Erythroblast (primary cell): ENCODE data around the gene RCBTB2.

Source experiments
- DNase-seq, 2 experiments: peaks; one replicate each; lab custom pipeline; 2025; lab: John Stamatoyannopoulos, UW
- GATA1 ChIP-seq: IDR thresholded peaks from 2 replicates; pipeline ENCODE4 v1.6.1; 2011; ENCODE audit warnings: low read depth, mild to moderate bottlenecking, control low read depth, low read length, moderate library complexity
- POLR2A ChIP-seq: IDR thresholded peaks from 2 replicates; pipeline ENCODE4 v1.6.1; 2011; ENCODE audit warnings: mild to moderate bottlenecking, low read length

RCBTB2 gene

DNA sequence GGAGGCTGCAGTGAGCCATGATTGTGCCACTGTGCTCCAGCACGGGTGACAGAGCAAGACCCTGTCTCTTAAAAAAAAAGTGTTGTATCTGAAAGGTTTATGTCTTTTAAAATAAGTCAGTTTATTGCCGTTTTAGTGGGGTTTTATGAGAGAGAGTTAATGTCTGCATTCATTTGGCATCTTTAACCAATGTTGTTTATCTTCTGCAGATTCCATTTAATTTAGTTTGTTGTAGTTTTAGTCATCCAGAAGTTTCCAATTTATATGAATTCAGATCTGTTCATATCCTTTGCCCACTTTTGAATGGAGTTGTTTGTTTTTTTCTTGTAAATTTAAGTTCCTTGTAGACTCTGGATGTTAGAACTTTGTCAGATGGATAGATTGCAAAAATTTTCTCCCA, 83.2 kb downstream of the RCBTB2 start:
- DNase-seq = no peak
- TF ChIP-seq POLR2A (no peak), GATA1 (no peak)

DNA sequence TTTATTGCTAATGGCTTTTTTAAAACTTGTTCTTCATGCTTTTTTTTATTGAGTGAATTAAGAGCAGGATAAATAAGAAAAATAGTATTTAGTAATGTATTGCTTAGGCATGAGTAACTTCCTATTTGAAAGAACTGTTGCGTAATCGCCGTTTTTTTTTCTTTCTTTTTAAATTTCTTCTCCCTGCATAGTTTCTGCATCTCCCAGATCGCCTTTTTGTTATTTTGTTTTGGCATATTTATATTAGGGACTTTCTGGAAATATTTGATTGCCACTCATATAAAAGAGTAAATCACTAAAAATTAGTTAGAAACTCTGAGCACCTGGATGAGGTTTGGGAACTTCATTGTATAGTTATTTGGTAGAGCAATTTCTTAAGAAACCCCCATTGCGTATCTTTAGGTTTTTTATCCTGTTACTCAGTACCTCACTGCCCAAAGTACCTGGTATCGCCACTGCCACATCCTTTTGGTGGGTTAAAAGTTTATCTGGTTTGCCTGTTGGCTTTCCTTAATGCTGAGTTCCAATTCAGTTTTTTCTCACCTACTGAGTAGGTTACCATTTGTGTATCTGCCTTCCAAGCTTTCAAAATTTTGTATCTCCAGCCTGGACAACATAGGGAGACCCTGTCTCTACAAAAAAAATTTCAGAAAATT, 83.8 kb downstream of the RCBTB2 start:
- TF ChIP-seq POLR2A (no peak), GATA1 (no peak)
- no peak for DNase-seq

DNA sequence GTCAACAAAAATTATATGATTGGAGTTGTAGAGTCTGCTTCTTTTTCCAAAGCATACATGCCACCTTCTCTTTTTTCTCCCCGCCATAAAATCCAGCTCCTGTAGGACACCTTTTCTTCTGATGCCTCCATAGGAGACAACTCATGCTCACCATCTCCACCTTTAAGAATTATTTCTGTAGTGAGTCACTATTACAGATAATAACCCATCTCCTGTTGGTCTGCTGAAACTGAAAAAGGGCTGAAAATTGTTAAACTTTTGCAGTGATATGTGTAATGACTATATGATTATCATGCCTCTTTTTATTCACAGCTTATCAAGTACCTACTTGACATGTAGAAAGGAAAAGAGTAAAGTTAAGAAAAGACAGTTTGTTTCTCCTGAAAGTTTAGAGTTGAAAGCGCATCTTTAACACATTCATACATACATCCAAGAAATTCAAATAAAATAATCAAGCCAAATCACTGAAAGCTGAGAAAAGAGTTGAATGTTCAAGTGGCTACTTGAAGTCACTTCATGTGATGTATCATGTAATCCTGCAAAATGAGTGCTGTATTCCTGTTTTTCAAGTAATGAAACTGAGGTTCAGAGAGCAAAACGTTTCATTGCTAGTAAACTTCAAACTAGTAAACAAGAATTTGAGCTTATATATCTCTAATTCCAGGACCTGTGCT, 84.5 kb downstream of the RCBTB2 start:
- DNase-seq = no peak
- TF ChIP-seq POLR2A = no peak
- no peak for TF ChIP-seq GATA1

DNA sequence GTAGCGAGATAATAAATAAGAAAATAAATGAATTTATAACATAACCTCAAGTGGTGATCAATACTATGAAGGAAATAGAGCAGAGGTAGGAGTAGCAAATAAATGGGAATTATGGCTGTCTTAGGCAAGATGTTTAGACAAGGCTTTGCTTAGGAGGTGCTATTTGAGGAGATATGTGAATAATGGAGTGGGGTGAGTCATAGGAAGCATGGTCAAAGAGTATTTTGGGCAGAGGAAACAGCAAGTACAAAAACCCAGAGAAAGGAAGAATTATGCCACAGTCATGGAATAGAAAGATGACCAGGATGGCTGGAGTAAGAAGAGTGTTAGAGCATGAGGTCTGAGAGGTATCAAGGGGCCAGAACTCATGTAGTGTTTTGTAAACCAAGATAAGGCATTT, 86.4 kb downstream of the RCBTB2 start:
- no peak for DNase-seq
- TF ChIP-seq GATA1 = no peak
- TF ChIP-seq POLR2A = no peak

DNA sequence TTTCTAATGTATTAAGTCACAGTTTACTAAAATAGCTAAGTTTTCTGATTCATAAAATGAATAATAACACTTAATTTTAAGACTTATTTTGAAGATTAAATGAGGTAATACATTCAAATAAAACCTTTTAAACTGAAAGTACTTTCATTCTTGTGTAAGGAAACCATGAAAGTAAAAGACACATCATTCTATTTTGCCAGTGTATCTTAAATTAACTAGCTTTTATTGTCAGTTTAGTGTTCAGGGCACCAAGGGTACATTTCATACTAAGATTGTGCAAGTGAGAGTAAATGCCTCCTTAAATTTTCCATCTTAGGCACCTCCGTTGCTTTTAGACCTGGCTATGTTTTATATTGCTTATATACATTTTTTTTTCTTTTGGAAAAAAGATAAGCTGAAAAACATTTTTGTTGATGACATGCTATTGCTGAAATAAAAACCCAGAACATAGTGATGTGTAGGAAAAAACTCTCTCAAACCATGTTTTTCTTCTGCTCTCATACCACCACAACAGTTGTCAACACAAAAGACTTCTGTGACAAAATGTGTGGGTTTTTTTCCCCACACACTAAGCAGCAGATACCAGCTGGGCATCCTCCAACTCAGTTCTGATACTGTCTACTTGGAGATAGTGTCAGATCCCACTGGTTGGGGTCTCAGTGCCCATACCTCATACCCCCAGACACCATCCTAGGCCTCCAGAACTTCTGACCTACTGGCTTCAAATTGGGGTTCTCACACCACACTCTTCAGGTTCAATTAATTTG, 89.3 kb downstream of the RCBTB2 start:
- TF ChIP-seq POLR2A = no peak
- no peak for TF ChIP-seq GATA1
- DNase-seq = no peak
